Endothelial cell of umbilical vein (primary cell): ENCODE data around the gene C11orf71. TPM values are rescaled to one million over a fixed set of nuclear protein-coding genes. Genes with fewer than 3 reads are reported as not detected.

Experiments
- BruUV-seq: library from RNA; stranded (reverse); fragments of 400-500 nt; replicated peaks from 2 replicates; lab custom pipeline; 2021; lab: Mats Ljungman, UMichigan
- CTCF ChIA-PET: fragments of 300-600, 350-600 bp; sonication (Branson Sonifier 250); formaldehyde crosslinking; loops from one replicate; lab custom pipeline; 2021; ENCODE audit warnings: antibody characterized with exemption, inconsistent platforms; lab: Charles Lee
- POLR2A ChIA-PET: fragments of 300-600, 350-600 bp; sonication (Branson Sonifier 250); formaldehyde crosslinking; loops from one replicate; lab custom pipeline; 2021; ENCODE audit warnings: antibody characterized with exemption, inconsistent platforms; lab: Charles Lee
- DNase-seq: peaks from one replicate; pipeline ENCODE4 v3.0.0-alpha.2; 2011; ENCODE audit warnings: low read depth, low spot score
- FAIRE-seq: peaks from 2 replicates; lab custom pipeline; 2011; peaks lifted over from hg19 to GRCh38; lab: Jason Lieb, UNC
- H2AFZ ChIP-seq: 2 replicates; pipeline ENCODE4 v1.6.0; 2012; ENCODE audit warnings: low read depth, low read length, control low read depth, inconsistent platforms
- H3K27ac ChIP-seq: 2 replicates; pipeline ENCODE4 v1.5.1; 2011; ENCODE audit warnings: low read depth, mild to moderate bottlenecking, control low read depth, low read length, moderate library complexity; ENCODE audit not compliant: insufficient read depth
- H3K27me3 ChIP-seq, 2 experiments: 2 replicates each; pipeline versions ENCODE4 v1.6.0 to v1.6.1; 2011; ENCODE audit warnings: low read length in 2 of 2, mixed read lengths in 1 of 2; ENCODE audit not compliant: control insufficient read depth in 2 of 2, insufficient read depth in 2 of 2
- H3K36me3 ChIP-seq, 2 experiments: 2 replicates in 1 of 2; 3 replicates in 1 of 2; pipeline ENCODE4 v1.5.1; 2011; ENCODE audit warnings: low read length in 2 of 2, mild to moderate bottlenecking in 1 of 2, moderate library complexity in 1 of 2; ENCODE audit not compliant: control insufficient read depth in 2 of 2, insufficient read depth in 2 of 2; ENCODE audit errors: extremely low read depth in 1 of 2
- H3K4me1 ChIP-seq: 3 replicates; pipeline ENCODE4 v1.5.1; 2011; ENCODE audit warnings: mild to moderate bottlenecking, low read length; ENCODE audit not compliant: control insufficient read depth, insufficient read depth; ENCODE audit errors: extremely low read depth
- H3K4me2 ChIP-seq: 2 replicates; pipeline ENCODE4 v1.6.1; 2011; ENCODE audit warnings: low read length, control low read depth, mixed read lengths; ENCODE audit not compliant: insufficient read depth
- H3K4me3 ChIP-seq, 3 experiments: fragments of 200-600 bp in 1 of 3; sonication (generic), shearing (Covaris generic) in 1 of 3; replicated peaks in 1 of 3; 2 replicates each; pipeline ENCODE4 v1.5.1; 2011 to 2016; ENCODE audit warnings: control low read depth in 3 of 3, low read length in 3 of 3, mild to moderate bottlenecking in 2 of 3, inconsistent platforms in 1 of 3, low read depth in 1 of 3, moderate library complexity in 1 of 3; ENCODE audit not compliant: insufficient read depth in 1 of 3
- H3K79me2 ChIP-seq: 2 replicates; pipeline ENCODE4 v1.6.0; 2012; ENCODE audit warnings: low read length, inconsistent platforms; ENCODE audit not compliant: control insufficient read depth, insufficient read depth
- H3K9ac ChIP-seq: replicated peaks from 2 replicates; pipeline ENCODE3; 2011; ENCODE audit warnings: low read length, control low read depth; ENCODE audit not compliant: insufficient read depth; ENCODE audit errors: extremely low read depth
- H3K9me1 ChIP-seq: replicated peaks from 3 replicates; pipeline ENCODE4 v1.6.0; 2011; ENCODE audit warnings: mild to moderate bottlenecking, low read length; ENCODE audit not compliant: control insufficient read depth, insufficient read depth; ENCODE audit errors: extremely low read depth
- H3K9me3 ChIP-seq: replicated peaks from 2 replicates; pipeline ENCODE4 v1.5.1; 2012; ENCODE audit warnings: low read length, inconsistent platforms; ENCODE audit not compliant: control insufficient read depth, insufficient read depth
- H4K20me1 ChIP-seq: replicated peaks from 2 replicates; pipeline ENCODE3; 2011; ENCODE audit warnings: mild to moderate bottlenecking, low read length; ENCODE audit not compliant: control insufficient read depth, insufficient read depth; ENCODE audit errors: extremely low read depth
- CTCF ChIP-seq, 2 donors: IDR thresholded peaks; 1 replicate in 1 of 2; 2 replicates in 1 of 2; pipeline ENCODE4 v1.5.1; 2011; ENCODE audit warnings: low read length in 2 of 2, mild to moderate bottlenecking in 2 of 2, moderate library complexity in 2 of 2, control low read depth in 1 of 2, inconsistent platforms in 1 of 2, low read depth in 1 of 2; ENCODE audit not compliant: insufficient read depth in 1 of 2; ENCODE audit errors: extremely low read depth in 1 of 2
- EZH2 ChIP-seq: IDR thresholded peaks from 2 replicates; pipeline ENCODE4 v1.6.1; 2012; ENCODE audit warnings: borderline replicate concordance, low read depth, mild to moderate bottlenecking, moderate library complexity, low read length, inconsistent platforms; ENCODE audit not compliant: severe bottlenecking
- FOS ChIP-seq: IDR thresholded peaks from 2 replicates; pipeline ENCODE4 v1.6.1; 2011; ENCODE audit warnings: mild to moderate bottlenecking, low read length, moderate library complexity, borderline replicate concordance; ENCODE audit not compliant: insufficient read depth
- GATA2 ChIP-seq: IDR thresholded peaks from 2 replicates; pipeline ENCODE4 v1.7.0; 2011; ENCODE audit warnings: low read depth, mild to moderate bottlenecking, moderate library complexity, mixed read lengths, low read length; ENCODE audit not compliant: insufficient read length, insufficient read depth
- JUN ChIP-seq: IDR thresholded peaks from 2 replicates; pipeline ENCODE4 v1.6.1; 2011; ENCODE audit warnings: borderline replicate concordance, low read depth; ENCODE audit not compliant: insufficient read length, insufficient read depth
- MAX ChIP-seq: IDR thresholded peaks from 2 replicates; pipeline ENCODE4 v1.6.1; 2011; ENCODE audit not compliant: insufficient read depth, insufficient read length
- MYC ChIP-seq: IDR thresholded peaks from one replicate; pipeline ENCODE4 v1.6.1; 2011; ENCODE audit warnings: mild to moderate bottlenecking, low read depth, low read length
- POLR2A ChIP-seq: IDR thresholded peaks from 2 replicates; pipeline ENCODE4 v1.6.1; 2012; ENCODE audit warnings: low read depth, mild to moderate bottlenecking, control low read depth, low read length
- POLR2AphosphoS5 ChIP-seq: IDR thresholded peaks from 2 replicates; pipeline ENCODE4 v1.6.1; 2012; ENCODE audit warnings: low read depth, mild to moderate bottlenecking, control low read depth, low read length, moderate library complexity; ENCODE audit not compliant: insufficient read depth
- dilution Hi-C: fragments of 300-500 bp; cut with MboI; formaldehyde crosslinking; loops from one replicate; pipeline ENCODE4 v1.15.0; 2019; ENCODE audit warnings: low sequenced_read_pairs; ENCODE audit not compliant: extremely low pct_ligation_motif_present
- intact Hi-C: fragments of 100-400 bp; cut with micrococcal nuclease; formaldehyde crosslinking; loops from one replicate; pipeline ENCODE4 v1.10.0; 2022
- polyA plus RNA-seq, 4 experiments: library from polyadenylated mRNA; depleted of rRNA in 3 of 4; stranded (reverse) in 3 of 4; unstranded in 1 of 4; fragments of >200 nt; gene quantifications; 2 replicates each; pipeline versions ENCODE4 v1.2.1 to v1.2.3, GENCODE V29; 2011 to 2012; ENCODE audit warnings: missing spikeins in 1 of 4
- total RNA-seq: library from RNA; stranded (reverse); gene quantifications from 2 replicates; pipeline ENCODE4 v1.2.3, GENCODE V29; 2021

C11orf71 gene
- total and polyA plus RNA-seq, 2 donors (not counting 3 experiments of a cell fraction or from before 2014, with no cell fraction given), result 4.0 to 6.9 TPM

GRCh38 chr11:114439229-114440120 is 39.2 kb upstream of the C11orf71 start, which contains the start of gene REXO2:
Gene REXO2 (plus strand): TSS chr11:114439467. CDS start chr11:114439529, 62 bp downstream.
- peaks cover 47% of the 10 kb centered on the region for H3K79me2 ChIP-seq
- ChIA-PET POLR2A (interaction anchor here (1.1 kb wide), 1 partner anchor 40 kb away, joined by 4 read pairs; no protein-coding TSS in a partner anchor), CTCF (interaction anchor here (0.5 to 1.5 kb wide), 9 partner anchors 10 to 1621 kb away, joined by 3 to 11 read pairs (median 4); no protein-coding TSS in a partner anchor)
- TF ChIP-seq EZH2 (no peak), MAX (peak; percentile 85), POLR2A (peak; percentile 83), POLR2AphosphoS5 (peak; percentile 82), GATA2 (no peak), FOS (peak; percentile 72), CTCF (IDR thresholded peaks at IDR 0.05; ENCODE audit: extremely low read depth in 1 of 2, insufficient read depth in 1 of 2, low read depth in 1 of 2, low read length in 2 of 2) (peak in 1 of 2 donors; percentile 43), JUN (peak; percentile 50), MYC (peak; percentile 69)
- peaks cover 0 to 5% of the 10 kb centered on the region in 2 experiments for H3K36me3 ChIP-seq
- FAIRE-seq (peak; percentile 95), DNase-seq (peak; percentile 96)
- H3K4me1 ChIP-seq, result peaks cover 23% of the 10 kb centered on the region
- H4K20me1 ChIP-seq, result no peaks in the 10 kb centered on the region
- no peaks in the 10 kb centered on the region for H3K27me3 ChIP-seq
- peak within 1 kb of the TSS; percentile 94 for H3K4me2 ChIP-seq
- peak within 1 kb of the TSS; percentile 54 for H3K9ac ChIP-seq
- intact Hi-C loops, result loop anchor here (1.0 to 2.0 kb wide), 6 partner anchors 39 to 159 kb away; partner anchors contain the start of genes C11orf71, NNMT and RBM7
- H3K9me1 ChIP-seq, result no peaks in the 10 kb centered on the region
- TSS peak; percentile 64 for BruUV-seq
- H3K27ac ChIP-seq, result peak within 1 kb of the TSS; percentile 36
- dilution Hi-C loops, result no loop called here
- H3K4me3 ChIP-seq, result peak within 1 kb of the TSS; percentile 49 to 97 (median 83)
- no peaks in the 10 kb centered on the region for H3K9me3 ChIP-seq
- H2AFZ ChIP-seq, result peak within 1 kb of the TSS; percentile 36
